H1 (cell line): Measurements from ENCODE around the gene POLE3. TPM values are rescaled to one million over a fixed set of nuclear protein-coding genes. Genes with fewer than 3 reads are reported as not detected.

Source experiments
- CTCF ChIA-PET: fragments of 300-600 bp; sonication (Branson Sonifier 250); formaldehyde crosslinking; loops from one replicate; lab custom pipeline; 2021; ENCODE audit not compliant: partially characterized antibody; lab: Charles Lee
- POLR2A ChIA-PET: fragments of 300-600 bp; sonication (Branson Sonifier 250); formaldehyde crosslinking; loops from one replicate; lab custom pipeline; 2021; ENCODE audit warnings: inconsistent platforms; ENCODE audit not compliant: partially characterized antibody; lab: Charles Lee
- DNase-seq, 2 experiments: peaks; one replicate each; pipeline versions ENCODE4 v3.0.0 to v3.0.0-alpha.2; 2010 to 2022; ENCODE audit warnings: low spot score in 2 of 2, low read depth in 1 of 2, mixed read lengths in 1 of 2
- FAIRE-seq: peaks from 2 replicates; lab custom pipeline; 2011; peaks lifted over from hg19 to GRCh38; lab: Jason Lieb, UNC
- H2AFZ ChIP-seq: 2 replicates; pipeline ENCODE4 v1.8.1; 2012; ENCODE audit warnings: low read length, inconsistent platforms
- H2AK5ac ChIP-seq: 2 replicates; pipeline ENCODE4 v1.6.1; 2013; ENCODE audit warnings: low read depth, low read length
- H2BK120ac ChIP-seq: replicated peaks from 2 replicates; pipeline ENCODE3; 2013; ENCODE audit warnings: low read depth, low read length, inconsistent platforms
- H2BK12ac ChIP-seq: 2 replicates; pipeline ENCODE4 v1.6.1; 2013; ENCODE audit warnings: low read depth, low read length
- H2BK15ac ChIP-seq: 2 replicates; pipeline ENCODE4 v1.6.1; 2013; ENCODE audit warnings: low read length
- H2BK20ac ChIP-seq: 2 replicates; pipeline ENCODE4 v1.6.1; 2013; ENCODE audit warnings: low read length
- H2BK5ac ChIP-seq: 2 replicates; pipeline ENCODE4 v1.6.1; 2013; ENCODE audit warnings: low read depth, low read length
- H3K14ac ChIP-seq: 2 replicates; pipeline ENCODE4 v1.6.1; 2013; ENCODE audit warnings: inconsistent platforms; ENCODE audit not compliant: insufficient read length
- H3K18ac ChIP-seq: 2 replicates; pipeline ENCODE4 v1.6.1; 2013; ENCODE audit warnings: low read length; ENCODE audit errors: extremely low read depth
- H3K23ac ChIP-seq: 2 replicates; pipeline ENCODE4 v1.6.1; 2013; ENCODE audit warnings: inconsistent platforms; ENCODE audit not compliant: insufficient read length
- H3K23me2 ChIP-seq: 2 replicates; pipeline ENCODE4 v1.6.1; 2013; ENCODE audit warnings: low read depth, low read length
- H3K27ac ChIP-seq: 2 replicates; pipeline ENCODE4 v1.6.1; 2011; ENCODE audit warnings: low read depth, low read length, inconsistent platforms
- H3K27me3 ChIP-seq, 4 experiments: replicated peaks in 1 of 4; 1 replicate in 1 of 4; 2 replicates in 3 of 4; pipeline versions ENCODE4 v1.6.1 to v1.8.1; 2011 to 2013; ENCODE audit warnings: low read length in 3 of 4, mild to moderate bottlenecking in 3 of 4, inconsistent platforms in 2 of 4, mixed read lengths in 2 of 4, moderate library complexity in 1 of 4; ENCODE audit not compliant: control insufficient read depth in 3 of 4, insufficient read depth in 3 of 4; ENCODE audit errors: extremely low read depth in 1 of 4
- H3K36me3 ChIP-seq, 4 experiments: 2 replicates each; pipeline versions ENCODE4 v1.6.1 to v1.8.1; 2011 to 2013; ENCODE audit warnings: mild to moderate bottlenecking in 4 of 4, low read length in 3 of 4, moderate library complexity in 2 of 4, control low read depth in 1 of 4, inconsistent platforms in 1 of 4; ENCODE audit not compliant: insufficient read depth in 4 of 4, control insufficient read depth in 2 of 4
- H3K4ac ChIP-seq: replicated peaks from 2 replicates; pipeline ENCODE3; 2013; ENCODE audit warnings: low read length, low read depth, mixed read lengths, inconsistent platforms; ENCODE audit not compliant: insufficient read length
- H3K4me1 ChIP-seq, 4 experiments: replicated peaks in 1 of 4; 1 replicate in 1 of 4; 2 replicates in 3 of 4; pipeline versions ENCODE4 v1.6.1 to v1.8.1; 2011 to 2013; ENCODE audit warnings: low read length in 3 of 4, inconsistent platforms in 2 of 4, mixed read lengths in 1 of 4; ENCODE audit not compliant: insufficient read depth in 4 of 4, control insufficient read depth in 3 of 4
- H3K4me2 ChIP-seq, 2 experiments: 2 replicates each; pipeline versions ENCODE4 v1.6.1 to v1.8.1; 2011 to 2013; ENCODE audit warnings: low read depth in 2 of 2, low read length in 2 of 2, control low read depth in 1 of 2, inconsistent platforms in 1 of 2, mild to moderate bottlenecking in 1 of 2; ENCODE audit not compliant: insufficient read depth in 1 of 2
- H3K4me3 ChIP-seq, 4 experiments: fragments of 200-600, 300-600 bp in 1 of 4; sonication (generic), shearing (Covaris generic), sonication (Bioruptor Twin) in 1 of 4; 2 replicates each; pipeline versions ENCODE4 v1.5.1 to v1.8.1; 2011 to 2016; ENCODE audit warnings: low read length in 4 of 4, low read depth in 3 of 4, control low read depth in 2 of 4, inconsistent platforms in 2 of 4, mild to moderate bottlenecking in 2 of 4, mixed read lengths in 1 of 4, moderate library complexity in 1 of 4; ENCODE audit not compliant: insufficient read depth in 2 of 4; ENCODE audit errors: extremely low read depth in 1 of 4
- H3K56ac ChIP-seq: replicated peaks from 2 replicates; pipeline ENCODE3; 2013; ENCODE audit warnings: low read depth, mild to moderate bottlenecking, mixed read lengths, low read length, inconsistent platforms; ENCODE audit not compliant: insufficient read length
- H3K79me1 ChIP-seq: 2 replicates; pipeline ENCODE4 v1.6.1; 2013; ENCODE audit warnings: low read depth, low read length, control low read depth
- H3K79me2 ChIP-seq, 2 experiments: 2 replicates each; pipeline versions ENCODE4 v1.6.1 to v1.8.1; 2012 to 2013; ENCODE audit warnings: low read length in 2 of 2, mild to moderate bottlenecking in 2 of 2, inconsistent platforms in 1 of 2; ENCODE audit not compliant: insufficient read depth in 2 of 2, control insufficient read depth in 1 of 2
- H3K9ac ChIP-seq, 4 experiments: replicated peaks in 1 of 4; 1 replicate in 1 of 4; 2 replicates in 3 of 4; pipeline versions ENCODE4 v1.6.1 to v1.8.1; 2011 to 2013; ENCODE audit warnings: low read depth in 3 of 4, low read length in 3 of 4, control low read depth in 2 of 4, mild to moderate bottlenecking in 2 of 4, moderate library complexity in 2 of 4, inconsistent platforms in 1 of 4; ENCODE audit errors: extremely low read depth in 1 of 4
- H3K9me3 ChIP-seq, 2 experiments: 2 replicates each; pipeline versions ENCODE4 v1.6.1 to v1.8.1; 2012 to 2013; ENCODE audit warnings: mild to moderate bottlenecking in 2 of 2, moderate library complexity in 2 of 2, control low read depth in 1 of 2, inconsistent platforms in 1 of 2, low read depth in 1 of 2, low read length in 1 of 2, mixed read lengths in 1 of 2; ENCODE audit not compliant: insufficient read depth in 2 of 2
- H4K20me1 ChIP-seq, 2 experiments: replicated peaks in 1 of 2; 2 replicates each; pipeline versions ENCODE3 to v1.8.1; 2011 to 2013; ENCODE audit warnings: inconsistent platforms in 2 of 2, low read length in 2 of 2, mild to moderate bottlenecking in 1 of 2; ENCODE audit not compliant: insufficient read depth in 2 of 2, control insufficient read depth in 1 of 2
- H4K5ac ChIP-seq: 2 replicates; pipeline ENCODE4 v1.6.1; 2013; ENCODE audit warnings: low read length, low read depth, mixed read lengths, inconsistent platforms; ENCODE audit not compliant: insufficient read length
- H4K8ac ChIP-seq: 2 replicates; pipeline ENCODE4 v1.8.0; 2013; ENCODE audit warnings: mild to moderate bottlenecking, moderate library complexity, low read length, inconsistent platforms; ENCODE audit not compliant: insufficient read depth; ENCODE audit errors: extremely low read depth
- H4K91ac ChIP-seq: replicated peaks from 2 replicates; pipeline ENCODE3; 2013; ENCODE audit warnings: low read length, mixed read lengths, inconsistent platforms; ENCODE audit not compliant: insufficient read length
- BACH1 ChIP-seq: IDR thresholded peaks from 2 replicates; pipeline ENCODE4 v1.6.1; 2012; ENCODE audit warnings: low read length, improper control_type of control experiment
- CBX5 ChIP-seq: fragments of 300-800, 300-1000 bp; sonication (generic); IDR thresholded peaks from 2 replicates; pipeline ENCODE4 v1.7.1; 2016; ENCODE audit warnings: antibody characterized with exemption, low read length, low read depth
- CEBPB ChIP-seq: IDR thresholded peaks from 2 replicates; pipeline ENCODE4 v1.6.1; 2012; ENCODE audit warnings: low read depth, low read length
- EGR1 ChIP-seq: IDR thresholded peaks from 2 replicates; pipeline ENCODE4 v1.6.1; 2011; ENCODE audit warnings: low read depth, low read length, borderline replicate concordance
- FOSL1 ChIP-seq: IDR thresholded peaks from 2 replicates; pipeline ENCODE4 v1.6.1; 2011; ENCODE audit warnings: mild to moderate bottlenecking, low read depth, low read length, moderate library complexity; ENCODE audit not compliant: insufficient read depth
- NRF1 ChIP-seq: IDR thresholded peaks from 2 replicates; pipeline ENCODE4 v1.6.1; 2011; ENCODE audit warnings: mild to moderate bottlenecking, low read depth, low read length, improper control_type of control experiment
- PHF8 ChIP-seq: fragments of 200-600 bp; sonication (generic); conservative IDR thresholded peaks from 2 replicates; pipeline ENCODE4 v1.7.1; 2012; ENCODE audit warnings: low read depth, mild to moderate bottlenecking, inconsistent platforms, low read length, moderate library complexity
- RFX5 ChIP-seq: IDR thresholded peaks from 2 replicates; pipeline ENCODE4 v1.6.1; 2011; ENCODE audit warnings: low read depth, low read length, improper control_type of control experiment, borderline replicate concordance
- SP2 ChIP-seq: IDR thresholded peaks from 2 replicates; pipeline ENCODE4 v1.6.1; 2012; ENCODE audit warnings: mild to moderate bottlenecking, low read length, inconsistent platforms
- SRF ChIP-seq: IDR thresholded peaks from 2 replicates; pipeline ENCODE4 v1.6.1; 2011; ENCODE audit warnings: mild to moderate bottlenecking, low read depth, low read length, moderate library complexity
- TAF1 ChIP-seq: IDR thresholded peaks from 2 replicates; pipeline ENCODE4 v1.6.1; 2011; ENCODE audit warnings: mild to moderate bottlenecking, low read depth, low read length
- TBP ChIP-seq: IDR thresholded peaks from 2 replicates; pipeline ENCODE4 v1.6.1; 2011; ENCODE audit warnings: low read depth, low read length, improper control_type of control experiment
- TEAD4 ChIP-seq: IDR thresholded peaks from 2 replicates; pipeline ENCODE4 v1.6.1; 2012; ENCODE audit warnings: low read depth, low read length, inconsistent platforms, mixed read lengths
- USF2 ChIP-seq: IDR thresholded peaks from 2 replicates; pipeline ENCODE4 v1.6.1; 2011; ENCODE audit warnings: low read length, improper control_type of control experiment
- WGBS, 2 experiments: shearing (Covaris generic) in 1 of 2; methylation state at CpG; one replicate each; pipeline versions ENCODE4 v1.1.6 to v1.1.7; 2013 to 2015; ENCODE audit warnings: low lambda C conversion rate in 2 of 2, mixed read lengths in 2 of 2, inconsistent platforms in 1 of 2, low coverage in 1 of 2, missing lambda C conversion rate in 1 of 2; ENCODE audit not compliant: insufficient replicate concordance in 2 of 2, insufficient coverage in 1 of 2, insufficient read length in 1 of 2; ENCODE audit errors: extremely low coverage in 1 of 2, missing lambda C conversion rate in 1 of 2; 5-methylcytosine and 5-hydroxymethylcytosine counted together
- polyA plus RNA-seq, 7 experiments: library from polyadenylated mRNA; depleted of rRNA in 3 of 7; stranded (reverse) in 5 of 7; unstranded in 2 of 7; fragments of >200 nt in 5 of 7; fragments of 200-250 nt in 2 of 7; gene quantifications; 1 replicate in 5 of 7; 2 replicates in 1 of 7; 4 replicates in 1 of 7; pipeline versions ENCODE4 v1.2.1 to v1.2.3, GENCODE V29; 2011 to 2013; ENCODE audit warnings: missing spikeins in 2 of 7, mixed read lengths in 2 of 7
- total RNA-seq: library from RNA; stranded (reverse); fragmentation: NEBNext Ultra II Directional; extraction: Animal tissue kit (Norgen Biotek cat#: 25700); gene quantifications from 2 replicates; pipeline ENCODE4 v1.2.1, GENCODE V29; 2021

POLE3 gene
- total and polyA plus RNA-seq, 2 of the 8 experiments (the other 6 are each of a cell fraction or from before 2014, with no cell fraction given), result 52.7 to 77.3 TPM

GRCh38 chr9:113363336-113363735 lies 47.1 kb downstream of the POLE3 start:
- H2BK20ac ChIP-seq, result no peak overlapping the region

More at GRCh38 chr9:113363336-113363735, 47.1 kb downstream of the POLE3 start:
- Histone ChIP-seq H2AK5ac (no peak overlapping the region), H2BK5ac (no peak overlapping the region), H3K4me3 (no peak overlapping the region), H2BK12ac (no peak overlapping the region), H4K91ac (no peak overlapping the region), H3K56ac (no peak overlapping the region), H3K23me2 (no peaks in the 10 kb centered on the region), H3K4me2 (no peak overlapping the region), H3K14ac (no peak overlapping the region), H2BK15ac (no peak overlapping the region), H3K4me1 (no peaks in the 10 kb centered on the region; a peak in 1 of 7 replicates), H4K20me1 (peaks cover 0 to 2% of the 10 kb centered on the region in 2 experiments), H3K4ac (no peak overlapping the region), H3K27ac (no peak overlapping the region), H3K9me3 (no peaks in the 10 kb centered on the region), H3K9ac (no peak overlapping the region), H3K27me3 (no peaks in the 10 kb centered on the region), H3K23ac (no peak overlapping the region), H4K8ac (no peak overlapping the region), H3K79me1 (no peaks in the 10 kb centered on the region; the same call in 1 of the 2 replicates), H3K36me3 (no peaks in the 10 kb centered on the region), H3K18ac (no peak overlapping the region), H2AFZ (no peak overlapping the region), H2BK120ac (no peak overlapping the region), H3K79me2 (no peaks in the 10 kb centered on the region), H4K5ac (no peak overlapping the region)
- 83% methylated on average over 3 of the region's 3 CpGs; no CpG with 5 or more reads in 1 of the 2 experiments for WGBS, 2 experiments
- TF ChIP-seq BACH1, result no peak
- no peak for TF ChIP-seq USF2
- TF ChIP-seq TEAD4, result no peak
- TF ChIP-seq CBX5, result no peak
- no peak for TF ChIP-seq TAF1
- no peak for TF ChIP-seq FOSL1
- no peak for TF ChIP-seq RFX5
- TF ChIP-seq NRF1, result no peak
- TF ChIP-seq SRF, result no peak
- no peak for TF ChIP-seq SP2
- no peak for TF ChIP-seq PHF8
- TF ChIP-seq TBP, result no peak
- TF ChIP-seq CEBPB, result no peak
- TF ChIP-seq EGR1, result no peak
- ChIA-PET CTCF (interaction anchor here (1.6 to 3.2 kb wide), 2 partner anchors 12 to 37 kb away, joined by 3 to 10 read pairs; partner anchors contain the start of gene ALAD), POLR2A (interaction anchor here (0.9 to 1.7 kb wide), 2 partner anchors 8 to 11 kb away, joined by 5 to 6 read pairs; no protein-coding TSS in a partner anchor)
- DNase-seq (no peak), FAIRE-seq (no peak)
